ENCODE results near the gene TRIM47.
"Not testable (repeated sequence)": the region's sequence is repeated elsewhere in the genome, so short reads cannot be mapped to it uniquely, and the experiment has no call there.

The TRIM47 gene

GRCh38 chr17:75851693-75851991, 26.7 kb downstream of the TRIM47 start:
- H3K27ac ChIP-seq (ENCODE audit: insufficient read depth in 1 of 2, low read depth in 1 of 2, low read length in 2 of 2, poor library complexity in 1 of 2, severe bottlenecking in 2 of 2); DNase-seq; H3K9me3 ChIP-seq (ENCODE audit: control extremely low read depth in 1 of 5, control insufficient read depth in 4 of 5, insufficient read depth in 2 of 5, low read depth in 1 of 5, low read length in 4 of 5); H3K4me3 ChIP-seq (ENCODE audit: control insufficient read depth in 1 of 7, extremely low read depth in 1 of 7, insufficient read depth in 4 of 7, low read depth in 2 of 7, low read length in 6 of 7); H3K27me3 ChIP-seq (replicated peaks in 2 of 5; ENCODE audit: control insufficient read depth in 4 of 5, insufficient read depth in 5 of 5, low read length in 4 of 5); POLR2A ChIA-PET: not testable (repeated sequence)
- CTCF ChIA-PET = interaction anchor here (14.6 kb wide), 1 partner anchor 21 kb away, joined by 174 read pairs; no protein-coding TSS in a partner anchor
- 98% methylated on average over 12 of the region's 15 CpGs for WGBS (ENCODE audit: insufficient coverage)
- peaks cover 8 to 50% (median 41%) of the 10 kb centered on the region in 4 experiments for H3K36me3 ChIP-seq (ENCODE audit: control insufficient read depth in 4 of 4, insufficient read depth in 4 of 4, low read length in 3 of 4)
- H3K4me1 ChIP-seq (ENCODE audit: control extremely low read depth in 1 of 4, control insufficient read depth in 4 of 4, insufficient read depth in 4 of 4, low read length in 3 of 4) = peaks cover 14 to 44% (median 29%) of the 10 kb centered on the region in 4 experiments

- no peak for DNase-seq
- WGBS (ENCODE audit: insufficient coverage) = 95% methylated on average over 11 of the region's 12 CpGs
- Histone ChIP-seq H3K27me3 (replicated peaks in 2 of 5; ENCODE audit: control insufficient read depth in 4 of 5, insufficient read depth in 5 of 5, low read length in 4 of 5) (no peaks in the 10 kb centered on the region), H3K4me1 (ENCODE audit: control extremely low read depth in 1 of 4, control insufficient read depth in 4 of 4, insufficient read depth in 4 of 4, low read length in 3 of 4) (peaks cover 9 to 43% (median 29%) of the 10 kb centered on the region in 4 experiments), H3K9me3 (ENCODE audit: control extremely low read depth in 1 of 5, control insufficient read depth in 4 of 5, insufficient read depth in 2 of 5, low read depth in 1 of 5, low read length in 4 of 5) (no peaks in the 10 kb centered on the region), H3K27ac (ENCODE audit: insufficient read depth in 1 of 2, low read depth in 1 of 2, low read length in 2 of 2, poor library complexity in 1 of 2, severe bottlenecking in 2 of 2) (no peak overlapping the region), H3K36me3 (ENCODE audit: control insufficient read depth in 4 of 4, insufficient read depth in 4 of 4, low read length in 3 of 4) (peaks cover 8 to 55% (median 44%) of the 10 kb centered on the region in 4 experiments), H3K4me3 (ENCODE audit: control insufficient read depth in 1 of 7, extremely low read depth in 1 of 7, insufficient read depth in 4 of 7, low read depth in 2 of 7, low read length in 6 of 7) (no peak overlapping the region)
- CTCF ChIA-PET = interaction anchor here (1.6 to 14.6 kb wide), 3 partner anchors 7 to 25 kb away, joined by 4 to 174 read pairs (median 134); partner anchors contain the start of gene WBP2
- POLR2A ChIA-PET = no interaction called here
Observed at GRCh38 chr17:75850928-75851692, 27.3 kb downstream of the TRIM47 start.

GRCh38 chr17:75849724-75850123, 28.7 kb downstream of the TRIM47 start:
- 78% methylated on average over 7 of the region's 9 CpGs for WGBS (ENCODE audit: insufficient coverage)
- Histone ChIP-seq H3K27ac (ENCODE audit: insufficient read depth in 1 of 2, low read depth in 1 of 2, low read length in 2 of 2, poor library complexity in 1 of 2, severe bottlenecking in 2 of 2) (no peak overlapping the region), H3K36me3 (ENCODE audit: control insufficient read depth in 4 of 4, insufficient read depth in 4 of 4, low read length in 3 of 4) (peaks cover 8 to 58% (median 48%) of the 10 kb centered on the region in 4 experiments), H3K9me3 (ENCODE audit: control extremely low read depth in 1 of 5, control insufficient read depth in 4 of 5, insufficient read depth in 2 of 5, low read depth in 1 of 5, low read length in 4 of 5) (no peaks in the 10 kb centered on the region), H3K4me3 (ENCODE audit: control insufficient read depth in 1 of 7, extremely low read depth in 1 of 7, insufficient read depth in 4 of 7, low read depth in 2 of 7, low read length in 6 of 7) (no peak overlapping the region), H3K4me1 (ENCODE audit: control extremely low read depth in 1 of 4, control insufficient read depth in 4 of 4, insufficient read depth in 4 of 4, low read length in 3 of 4) (peaks cover 9 to 53% (median 40%) of the 10 kb centered on the region in 4 experiments), H3K27me3 (replicated peaks in 2 of 5; ENCODE audit: control insufficient read depth in 4 of 5, insufficient read depth in 5 of 5, low read length in 4 of 5) (no peaks in the 10 kb centered on the region)
- ChIA-PET POLR2A (no interaction called here), CTCF (interaction anchor here (0.8 to 14.6 kb wide), 5 partner anchors 9 to 50 kb away, joined by 3 to 174 read pairs (median 5); partner anchors contain the start of gene WBP2)
- no peak for DNase-seq

- H3K9me3 ChIP-seq (ENCODE audit: control extremely low read depth in 1 of 5, control insufficient read depth in 4 of 5, insufficient read depth in 2 of 5, low read depth in 1 of 5, low read length in 4 of 5) = no peaks in the 10 kb centered on the region
- 95% methylated on average over 9 of the region's 11 CpGs for WGBS (ENCODE audit: insufficient coverage)
- no peaks in the 10 kb centered on the region for H3K27me3 ChIP-seq (replicated peaks in 2 of 5; ENCODE audit: control insufficient read depth in 4 of 5, insufficient read depth in 5 of 5, low read length in 4 of 5)
- H3K27ac ChIP-seq (ENCODE audit: insufficient read depth in 1 of 2, low read depth in 1 of 2, low read length in 2 of 2, poor library complexity in 1 of 2, severe bottlenecking in 2 of 2) = no peak overlapping the region
- DNase-seq = no peak
- ChIA-PET POLR2A (interaction anchor here (1.5 kb wide), 1 partner anchor 17 kb away, joined by 4 read pairs; no protein-coding TSS in a partner anchor), CTCF (interaction anchor here (1.0 to 14.6 kb wide), 5 partner anchors 9 to 50 kb away, joined by 3 to 174 read pairs (median 5); partner anchors contain the start of gene WBP2)
- H3K4me1 ChIP-seq (ENCODE audit: control extremely low read depth in 1 of 4, control insufficient read depth in 4 of 4, insufficient read depth in 4 of 4, low read length in 3 of 4) = peaks cover 4 to 53% (median 39%) of the 10 kb centered on the region in 4 experiments
- H3K36me3 ChIP-seq (ENCODE audit: control insufficient read depth in 4 of 4, insufficient read depth in 4 of 4, low read length in 3 of 4) = peaks cover 8 to 58% (median 48%) of the 10 kb centered on the region in 4 experiments
- no peak overlapping the region for H3K4me3 ChIP-seq (ENCODE audit: control insufficient read depth in 1 of 7, extremely low read depth in 1 of 7, insufficient read depth in 4 of 7, low read depth in 2 of 7, low read length in 6 of 7)
Observed at GRCh38 chr17:75849279-75849646, 29.1 kb downstream of the TRIM47 start.

GRCh38 chr17:75848523-75849278, 29.7 kb downstream of the TRIM47 start:
- ChIA-PET CTCF (interaction anchor here (0.9 to 14.6 kb wide), 10 partner anchors 10 to 99 kb away, joined by 3 to 174 read pairs (median 4); partner anchors contain the start of genes TRIM65, UNK and WBP2), POLR2A (interaction anchor here (1.5 kb wide), 1 partner anchor 16 kb away, joined by 4 read pairs; no protein-coding TSS in a partner anchor)
- DNase-seq = peak; percentile 53 to 74 (median 66)
- Histone ChIP-seq H3K4me1 (ENCODE audit: control extremely low read depth in 1 of 4, control insufficient read depth in 4 of 4, insufficient read depth in 4 of 4, low read length in 3 of 4) (peaks cover 0 to 53% (median 40%) of the 10 kb centered on the region in 4 experiments), H3K4me3 (ENCODE audit: control insufficient read depth in 1 of 7, extremely low read depth in 1 of 7, insufficient read depth in 4 of 7, low read depth in 2 of 7, low read length in 6 of 7) (no peak overlapping the region), H3K27ac (ENCODE audit: insufficient read depth in 1 of 2, low read depth in 1 of 2, low read length in 2 of 2, poor library complexity in 1 of 2, severe bottlenecking in 2 of 2) (no peak overlapping the region), H3K27me3 (replicated peaks in 2 of 5; ENCODE audit: control insufficient read depth in 4 of 5, insufficient read depth in 5 of 5, low read length in 4 of 5) (no peaks in the 10 kb centered on the region), H3K36me3 (ENCODE audit: control insufficient read depth in 4 of 4, insufficient read depth in 4 of 4, low read length in 3 of 4) (peaks cover 8 to 58% (median 48%) of the 10 kb centered on the region in 4 experiments), H3K9me3 (ENCODE audit: control extremely low read depth in 1 of 5, control insufficient read depth in 4 of 5, insufficient read depth in 2 of 5, low read depth in 1 of 5, low read length in 4 of 5) (no peaks in the 10 kb centered on the region)
- 60% methylated on average over 14 of the region's 16 CpGs for WGBS (ENCODE audit: insufficient coverage)

- Histone ChIP-seq H3K36me3 (ENCODE audit: control insufficient read depth in 4 of 4, insufficient read depth in 4 of 4, low read length in 3 of 4) (peaks cover 8 to 57% (median 47%) of the 10 kb centered on the region in 4 experiments), H3K9me3 (ENCODE audit: control extremely low read depth in 1 of 5, control insufficient read depth in 4 of 5, insufficient read depth in 2 of 5, low read depth in 1 of 5, low read length in 4 of 5) (no peaks in the 10 kb centered on the region), H3K27me3 (replicated peaks in 2 of 5; ENCODE audit: control insufficient read depth in 4 of 5, insufficient read depth in 5 of 5, low read length in 4 of 5) (no peaks in the 10 kb centered on the region), H3K4me1 (ENCODE audit: control extremely low read depth in 1 of 4, control insufficient read depth in 4 of 4, insufficient read depth in 4 of 4, low read length in 3 of 4) (peaks cover 0 to 54% (median 45%) of the 10 kb centered on the region in 4 experiments), H3K4me3 (ENCODE audit: control insufficient read depth in 1 of 7, extremely low read depth in 1 of 7, insufficient read depth in 4 of 7, low read depth in 2 of 7, low read length in 6 of 7) (no peak overlapping the region), H3K27ac (ENCODE audit: insufficient read depth in 1 of 2, low read depth in 1 of 2, low read length in 2 of 2, poor library complexity in 1 of 2, severe bottlenecking in 2 of 2) (no peak overlapping the region)
- no peak for DNase-seq
- ChIA-PET CTCF (interaction anchor here (0.9 to 14.6 kb wide), 14 partner anchors 11 to 98 kb away, joined by 3 to 174 read pairs (median 4); partner anchors contain the start of genes TRIM65, UNK and WBP2), POLR2A (interaction anchor here (1.5 kb wide), 1 partner anchor 15 kb away, joined by 4 read pairs; no protein-coding TSS in a partner anchor)
- WGBS (ENCODE audit: insufficient coverage) = 96% methylated on average over 16 of the region's 25 CpGs
Observed at GRCh38 chr17:75847614-75848522, 30.5 kb downstream of the TRIM47 start.
